GM23248 (cell line): ENCODE results near the gene GATAD2B.

Experiments
- EZH2 ChIP-seq: fragments of 200-600 bp; sonication (generic); IDR thresholded peaks from 2 replicates; pipeline ENCODE4 v1.6.1; 2018; ENCODE audit warnings: antibody characterized with exemption, mild to moderate bottlenecking; ENCODE audit not compliant: insufficient read depth, poor library complexity, severe bottlenecking
- EZH2phosphoT487 ChIP-seq: fragments of 200-600 bp; sonication (generic); IDR thresholded peaks from 2 replicates; pipeline ENCODE4 v1.6.1; 2018; ENCODE audit warnings: antibody characterized with exemption, moderate library complexity, mild to moderate bottlenecking, low read depth; ENCODE audit not compliant: insufficient read depth

GRCh38 chr1:153804112-153804511, 118.7 kb downstream of the GATAD2B start:
- TF ChIP-seq EZH2 (no peak), EZH2phosphoT487 (no peak)
